Measurements from ENCODE around the gene DSG4.
"Not testable (repeated sequence)": the region's sequence is repeated elsewhere in the genome, so short reads cannot be mapped to it uniquely, and the experiment has no call there.

The DSG4 gene

DNA sequence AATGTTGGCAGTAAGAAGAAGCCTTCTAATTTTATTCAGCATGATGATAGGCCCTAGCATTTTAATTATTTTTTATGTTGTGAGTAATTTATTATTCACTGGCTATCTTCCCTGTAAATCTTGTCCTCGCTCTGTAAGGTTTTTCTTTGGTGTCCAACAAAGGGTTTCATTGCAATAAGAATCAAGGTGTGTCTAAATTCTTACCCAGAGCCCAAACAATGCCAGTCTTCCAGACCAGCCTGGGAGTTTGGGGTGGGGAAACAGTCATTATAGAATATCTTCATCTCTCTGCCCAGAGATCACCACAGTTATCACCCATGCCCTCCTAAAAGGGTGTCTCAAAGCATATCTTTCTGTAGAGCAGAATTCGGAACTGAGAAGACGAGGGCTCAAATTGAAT, at the start of gene DSG4:
Gene DSG4 (plus strand): TSS at position 301 of the 400 bp plus-strand sequence. CDS start 135 bp downstream, outside the sequence.
- H3K27ac Mint-ChIP-seq, result no peak within 1 kb of the TSS
- no peaks in the 10 kb centered on the region for H3K4me1 Mint-ChIP-seq
- no peak within 1 kb of the TSS for H3K4me3 Mint-ChIP-seq
- H3K9me3 Mint-ChIP-seq, result no peaks in the 10 kb centered on the region
- H3K27me3 Mint-ChIP-seq, result no peaks in the 10 kb centered on the region
- no peaks in the 10 kb centered on the region for H3K36me3 Mint-ChIP-seq
- ATAC-seq (ENCODE audit: low read depth) (no peak), DNase-seq (ENCODE audit: low spot score in 2 of 2) (no peak)

GRCh38 chr18:31329787-31330438, 46.7 kb upstream of the DSG4 start:
- Mint-ChIP-seq H3K4me3 (no peak overlapping the region), H3K36me3 (no peaks in the 10 kb centered on the region), H3K27me3 (no peaks in the 10 kb centered on the region), H3K27ac (no peak overlapping the region), H3K9me3 (peaks cover 1% of the 10 kb centered on the region), H3K4me1 (no peaks in the 10 kb centered on the region)
- DNase-seq (ENCODE audit: low spot score in 2 of 2) (no peak), ATAC-seq (ENCODE audit: low read depth) (no peak)

- no peaks in the 10 kb centered on the region for H3K9me3 Mint-ChIP-seq
- no peak overlapping the region for H3K27ac Mint-ChIP-seq
- DNase-seq (ENCODE audit: low spot score in 2 of 2), result no peak
- no peaks in the 10 kb centered on the region for H3K4me1 Mint-ChIP-seq
- ATAC-seq (ENCODE audit: low read depth), result no peak
- H3K36me3 Mint-ChIP-seq, result no peaks in the 10 kb centered on the region
- no peaks in the 10 kb centered on the region for H3K27me3 Mint-ChIP-seq
- no peak overlapping the region for H3K4me3 Mint-ChIP-seq
Observed at GRCh38 chr18:31343454-31343853, 33.1 kb upstream of the DSG4 start.

GRCh38 chr18:31353336-31353735, 23.2 kb upstream of the DSG4 start:
- H3K4me3 Mint-ChIP-seq; DNase-seq (ENCODE audit: low spot score in 2 of 2); ATAC-seq (ENCODE audit: low read depth); H3K4me1 Mint-ChIP-seq; H3K27me3 Mint-ChIP-seq; H3K27ac Mint-ChIP-seq; H3K9me3 Mint-ChIP-seq; H3K36me3 Mint-ChIP-seq: not testable (repeated sequence)

GRCh38 chr18:31354990-31355389, 21.6 kb upstream of the DSG4 start:
- H3K36me3 Mint-ChIP-seq, result no peaks in the 10 kb centered on the region
- no peak overlapping the region for H3K27ac Mint-ChIP-seq
- H3K9me3 Mint-ChIP-seq, result no peaks in the 10 kb centered on the region
- no peak overlapping the region for H3K4me3 Mint-ChIP-seq
- no peak for ATAC-seq (ENCODE audit: low read depth)
- no peaks in the 10 kb centered on the region for H3K4me1 Mint-ChIP-seq
- no peak for DNase-seq (ENCODE audit: low spot score in 2 of 2)
- no peaks in the 10 kb centered on the region for H3K27me3 Mint-ChIP-seq

- Mint-ChIP-seq H3K27ac (no peak overlapping the region), H3K4me1 (no peaks in the 10 kb centered on the region), H3K9me3 (no peaks in the 10 kb centered on the region), H3K4me3 (no peak overlapping the region), H3K27me3 (no peaks in the 10 kb centered on the region), H3K36me3 (no peaks in the 10 kb centered on the region)
- ATAC-seq (ENCODE audit: low read depth) (no peak), DNase-seq (ENCODE audit: low spot score in 2 of 2) (no peak)
Observed at GRCh38 chr18:31356025-31356424, 20.6 kb upstream of the DSG4 start.

GRCh38 chr18:31364190-31364589, 12.4 kb upstream of the DSG4 start:
- peaks cover 5% of the 10 kb centered on the region for H3K9me3 Mint-ChIP-seq
- no peak for DNase-seq (ENCODE audit: low spot score in 2 of 2)
- no peaks in the 10 kb centered on the region for H3K36me3 Mint-ChIP-seq
- H3K27me3 Mint-ChIP-seq, result no peaks in the 10 kb centered on the region
- no peaks in the 10 kb centered on the region for H3K4me1 Mint-ChIP-seq
- H3K4me3 Mint-ChIP-seq, result no peak overlapping the region
- ATAC-seq (ENCODE audit: low read depth), result no peak
- H3K27ac Mint-ChIP-seq, result no peak overlapping the region

DNA sequence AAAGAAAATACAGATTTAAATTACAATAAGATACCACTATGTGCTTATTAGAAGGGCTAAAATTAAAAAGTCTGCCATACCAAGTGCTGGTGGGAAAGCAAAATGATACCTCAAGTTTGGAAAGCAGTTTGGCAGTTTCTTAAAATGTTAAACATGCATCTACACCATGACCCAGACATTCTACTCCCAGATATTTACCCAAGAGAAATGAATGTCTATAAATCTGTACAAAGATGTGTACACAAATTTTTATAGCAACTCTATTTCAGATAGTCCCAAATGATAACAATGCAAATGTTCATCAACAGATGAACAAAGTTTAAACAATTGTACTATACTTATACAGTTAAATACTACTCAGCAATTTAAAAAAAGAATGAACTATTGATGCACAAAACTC, 7.1 kb upstream of the DSG4 start:
- H3K27ac Mint-ChIP-seq, result no peak overlapping the region
- no peak overlapping the region for H3K4me3 Mint-ChIP-seq
- H3K27me3 Mint-ChIP-seq, result no peaks in the 10 kb centered on the region
- no peaks in the 10 kb centered on the region for H3K36me3 Mint-ChIP-seq
- DNase-seq (ENCODE audit: low spot score in 2 of 2) (no peak), ATAC-seq (ENCODE audit: low read depth) (no peak)
- no peaks in the 10 kb centered on the region for H3K9me3 Mint-ChIP-seq
- H3K4me1 Mint-ChIP-seq, result no peaks in the 10 kb centered on the region

GRCh38 chr18:31371989-31372388, 4.6 kb upstream of the DSG4 start:
- ATAC-seq (ENCODE audit: low read depth), result no peak
- no peaks in the 10 kb centered on the region for H3K36me3 Mint-ChIP-seq
- H3K27ac Mint-ChIP-seq, result no peak overlapping the region
- no peaks in the 10 kb centered on the region for H3K9me3 Mint-ChIP-seq
- no peaks in the 10 kb centered on the region for H3K27me3 Mint-ChIP-seq
- H3K4me1 Mint-ChIP-seq, result no peaks in the 10 kb centered on the region
- no peak for DNase-seq (ENCODE audit: low spot score in 2 of 2)
- no peak overlapping the region for H3K4me3 Mint-ChIP-seq

GRCh38 chr18:31373641-31374040, 2.9 kb upstream of the DSG4 start:
- ATAC-seq (ENCODE audit: low read depth) (no peak), DNase-seq (ENCODE audit: low spot score in 2 of 2) (no peak)
- no peaks in the 10 kb centered on the region for H3K4me1 Mint-ChIP-seq
- no peaks in the 10 kb centered on the region for H3K9me3 Mint-ChIP-seq
- no peak overlapping the region for H3K4me3 Mint-ChIP-seq
- H3K27ac Mint-ChIP-seq, result no peak overlapping the region
- H3K27me3 Mint-ChIP-seq, result no peaks in the 10 kb centered on the region
- no peaks in the 10 kb centered on the region for H3K36me3 Mint-ChIP-seq

DNA sequence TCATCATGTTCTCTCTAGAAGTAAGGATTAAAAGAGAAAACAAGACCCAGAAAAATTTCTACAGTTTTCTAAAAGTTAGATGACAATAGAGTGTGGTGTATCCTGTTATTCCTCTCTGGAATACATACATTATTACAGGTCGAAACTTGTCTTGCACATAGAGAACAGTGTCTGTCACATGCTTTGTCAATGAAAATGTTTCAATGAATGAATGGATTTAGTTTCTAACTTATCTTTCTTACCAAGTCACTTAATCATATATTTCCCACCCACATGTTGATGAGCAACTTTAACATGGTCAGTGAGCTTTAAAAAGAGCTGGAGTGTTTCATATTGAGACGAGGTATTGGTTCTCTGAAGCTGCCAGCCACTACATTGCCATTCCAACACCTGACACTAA, 4.3 kb downstream of the DSG4 start:
- ATAC-seq (ENCODE audit: low read depth), result no peak

DNA sequence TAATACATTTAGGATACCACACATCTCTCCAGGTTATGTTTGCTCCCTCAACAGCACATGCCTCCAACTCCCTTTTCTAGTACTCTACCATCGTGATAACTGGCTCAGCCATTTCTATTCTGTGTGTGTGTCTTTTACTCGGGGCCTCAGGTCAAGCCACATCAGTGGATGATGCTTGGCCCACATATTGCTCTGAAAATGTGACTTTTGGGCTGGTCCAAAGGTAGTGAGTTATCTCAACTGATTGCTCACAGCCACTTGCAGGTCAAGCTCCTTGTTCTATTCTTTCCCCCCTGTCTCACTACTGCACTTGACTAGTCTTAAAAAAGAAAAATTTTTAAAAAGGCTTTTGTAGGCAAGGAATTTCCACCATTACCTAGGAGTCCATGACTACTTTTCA, 5.5 kb downstream of the DSG4 start:
- Mint-ChIP-seq H3K4me1 (no peaks in the 10 kb centered on the region), H3K36me3 (no peaks in the 10 kb centered on the region), H3K27me3 (no peaks in the 10 kb centered on the region), H3K27ac (no peak overlapping the region), H3K4me3 (no peak overlapping the region), H3K9me3 (no peaks in the 10 kb centered on the region)
- DNase-seq (ENCODE audit: low spot score in 2 of 2) (no peak), ATAC-seq (ENCODE audit: low read depth) (no peak)

More for the DNA sequence above, 4.3 kb downstream of the DSG4 start:
- H3K9me3 Mint-ChIP-seq, result no peaks in the 10 kb centered on the region
- H3K27ac Mint-ChIP-seq, result no peak overlapping the region
- H3K4me1 Mint-ChIP-seq, result no peaks in the 10 kb centered on the region
- H3K27me3 Mint-ChIP-seq, result no peaks in the 10 kb centered on the region
- no peak for DNase-seq (ENCODE audit: low spot score in 2 of 2)
- no peak overlapping the region for H3K4me3 Mint-ChIP-seq
- H3K36me3 Mint-ChIP-seq, result no peaks in the 10 kb centered on the region

DNA sequence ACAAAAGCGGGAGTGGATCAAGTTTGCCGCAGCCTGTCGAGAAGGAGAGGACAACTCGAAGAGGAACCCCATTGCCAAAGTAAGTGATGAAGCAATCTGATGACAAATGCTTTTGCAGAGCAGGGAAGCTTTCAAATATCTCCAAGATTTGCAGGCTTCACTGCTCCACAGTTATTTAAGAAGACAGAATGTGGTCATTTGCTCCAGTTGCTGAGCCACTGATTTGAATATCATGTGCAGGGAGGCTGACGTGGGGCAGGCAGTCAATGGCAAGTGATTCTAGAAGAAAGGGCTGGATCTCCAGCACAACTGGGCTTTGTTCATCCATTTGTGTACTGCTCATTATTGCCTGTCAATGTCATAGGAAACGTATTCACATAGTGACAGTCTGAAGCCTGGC, 10.2 kb downstream of the DSG4 start:
- no peak for DNase-seq (ENCODE audit: low spot score in 2 of 2)
- no peaks in the 10 kb centered on the region for H3K27me3 Mint-ChIP-seq

DNA sequence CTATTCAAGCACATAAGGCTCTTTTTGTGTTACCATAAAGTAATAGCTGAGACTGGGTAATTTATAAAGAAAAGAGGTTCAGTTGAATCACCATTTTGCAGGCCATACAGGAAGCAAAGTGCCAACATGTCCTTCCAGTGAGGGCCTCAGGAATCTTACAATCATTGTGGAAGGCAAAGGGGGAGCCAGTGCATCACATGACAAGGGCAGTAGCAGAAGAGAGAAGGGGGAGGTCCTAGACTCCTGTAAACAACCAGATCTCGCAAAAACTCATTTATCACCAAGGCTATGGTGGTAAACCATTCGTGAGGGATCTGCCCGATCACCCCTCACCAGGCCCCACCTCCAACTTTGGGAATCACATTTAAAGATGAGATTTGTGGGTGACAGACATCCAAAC, 16.7 kb downstream of the DSG4 start:
- H3K27ac Mint-ChIP-seq, result no peak overlapping the region
- no peaks in the 10 kb centered on the region for H3K36me3 Mint-ChIP-seq
- no peak for ATAC-seq (ENCODE audit: low read depth)
- no peak for DNase-seq (ENCODE audit: low spot score in 2 of 2)
- peaks cover 2% of the 10 kb centered on the region for H3K9me3 Mint-ChIP-seq
- no peak overlapping the region for H3K4me3 Mint-ChIP-seq
- no peaks in the 10 kb centered on the region for H3K27me3 Mint-ChIP-seq
- no peaks in the 10 kb centered on the region for H3K4me1 Mint-ChIP-seq

More for the DNA sequence above, 10.2 kb downstream of the DSG4 start:
- Mint-ChIP-seq H3K4me1 (no peaks in the 10 kb centered on the region), H3K27ac (no peak overlapping the region), H3K4me3 (no peak overlapping the region), H3K9me3 (peaks cover 2% of the 10 kb centered on the region), H3K36me3 (no peaks in the 10 kb centered on the region)
- ATAC-seq (ENCODE audit: low read depth), result no peak

DNA sequence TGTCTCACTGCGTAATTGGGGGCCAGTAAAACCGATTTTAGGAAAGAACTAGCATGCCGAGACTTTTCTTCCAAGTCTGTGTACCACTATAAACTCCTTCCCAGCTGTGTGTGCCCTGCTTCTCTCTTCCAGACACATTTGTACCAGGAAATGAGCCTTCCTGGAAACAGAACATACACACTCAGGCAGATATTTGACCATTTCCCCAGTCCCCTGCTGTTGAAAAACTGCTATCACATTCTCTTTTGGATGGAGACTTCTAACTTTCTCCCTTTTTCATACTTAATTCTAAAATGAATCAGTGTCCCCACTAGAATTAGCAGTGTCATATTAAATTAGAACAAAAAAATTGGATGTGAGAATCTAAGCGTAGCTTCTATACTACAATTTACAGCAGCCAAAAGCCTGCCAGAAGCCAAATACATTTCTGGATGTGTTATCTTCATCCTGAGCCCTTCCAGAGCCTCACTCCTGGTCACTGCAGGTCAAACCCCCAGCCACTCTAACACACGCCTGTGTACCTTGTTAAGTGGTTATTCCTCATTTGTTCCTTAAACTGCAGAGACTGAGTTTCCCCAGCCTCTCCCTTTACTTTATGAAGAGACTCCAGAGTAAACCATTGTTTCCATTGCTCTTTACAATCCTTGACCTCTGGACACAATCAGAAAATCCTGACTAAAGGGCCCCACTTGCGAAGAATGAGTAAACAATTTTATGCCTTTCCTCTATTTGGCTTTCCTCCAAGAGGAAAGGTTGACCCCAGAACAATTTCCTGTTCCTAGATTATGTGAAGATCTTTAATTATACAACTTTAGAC, 20.4 kb downstream of the DSG4 start:
- DNase-seq (ENCODE audit: low spot score in 2 of 2), result no peak
- H3K27me3 Mint-ChIP-seq, result no peaks in the 10 kb centered on the region
- H3K4me3 Mint-ChIP-seq, result no peak overlapping the region
- no peak for ATAC-seq (ENCODE audit: low read depth)
- H3K9me3 Mint-ChIP-seq, result no peaks in the 10 kb centered on the region
- H3K36me3 Mint-ChIP-seq, result no peaks in the 10 kb centered on the region
- no peak overlapping the region for H3K27ac Mint-ChIP-seq
- H3K4me1 Mint-ChIP-seq, result no peaks in the 10 kb centered on the region
